Medulla oblongata (tissue), 1 donor: Measurements from ENCODE around the gene FOXQ1.

ENCODE experiments used
- DNase-seq: peaks from one replicate; pipeline ENCODE4 v3.0.0-alpha.2; 2015; ENCODE audit errors: extremely low spot score

FOXQ1 gene

GRCh38 chr6:1362643-1363042, 50.7 kb downstream of the FOXQ1 start:
- no peak for DNase-seq

GRCh38 chr6:1363298-1363697, 51.4 kb downstream of the FOXQ1 start:
- no peak for DNase-seq

GRCh38 chr6:1363729-1364572, 52.1 kb downstream of the FOXQ1 start:
- DNase-seq, result no peak
